Prostate gland (tissue), 2 donors: ENCODE data around the gene PAK4.

Experiments
- CTCF ChIP-seq, 4 experiments: fragments of 200-600 bp in 2 of 4; fragments of 450-650 bp in 2 of 4; sonication (generic) in 2 of 4; IDR thresholded peaks; 1 replicate in 3 of 4; 2 replicates in 1 of 4; pipeline ENCODE4 v1.5.1; 2016 to 2019; ENCODE audit warnings: antibody characterized with exemption in 4 of 4, mild to moderate bottlenecking in 2 of 4, moderate library complexity in 2 of 4
- POLR2A ChIP-seq: fragments of 450-650 bp; IDR thresholded peaks from one replicate; pipeline ENCODE4 v1.6.1; 2016; ENCODE audit warnings: antibody characterized with exemption, mild to moderate bottlenecking
- POLR2AphosphoS5 ChIP-seq: sonication (generic); formaldehyde crosslinking; IDR thresholded peaks from one replicate; pipeline ENCODE4 v1.6.1; 2017; ENCODE audit warnings: antibody characterized with exemption

- TF ChIP-seq CTCF (IDR thresholded peaks at IDR 0.05) (no peak), POLR2A (no peak), POLR2AphosphoS5 (no peak)
Observed at GRCh38 chr19:39157275-39157996, 31.9 kb downstream of the PAK4 start.
